GM18868 (cell line): ENCODE data around the gene ENPP7.
"Not testable (repeated sequence)": the region's sequence is repeated elsewhere in the genome, so short reads cannot be mapped to it uniquely, and the experiment has no call there.

Source experiments
- ATAC-seq: cut with Tn5 transposase; IDR thresholded peaks from one replicate; pipeline ENCODE4 v1.9.1; 2021; ENCODE audit warnings: mild to moderate bottlenecking, moderate library complexity; ENCODE audit not compliant: unreplicated experiment

The ENPP7 gene

DNA sequence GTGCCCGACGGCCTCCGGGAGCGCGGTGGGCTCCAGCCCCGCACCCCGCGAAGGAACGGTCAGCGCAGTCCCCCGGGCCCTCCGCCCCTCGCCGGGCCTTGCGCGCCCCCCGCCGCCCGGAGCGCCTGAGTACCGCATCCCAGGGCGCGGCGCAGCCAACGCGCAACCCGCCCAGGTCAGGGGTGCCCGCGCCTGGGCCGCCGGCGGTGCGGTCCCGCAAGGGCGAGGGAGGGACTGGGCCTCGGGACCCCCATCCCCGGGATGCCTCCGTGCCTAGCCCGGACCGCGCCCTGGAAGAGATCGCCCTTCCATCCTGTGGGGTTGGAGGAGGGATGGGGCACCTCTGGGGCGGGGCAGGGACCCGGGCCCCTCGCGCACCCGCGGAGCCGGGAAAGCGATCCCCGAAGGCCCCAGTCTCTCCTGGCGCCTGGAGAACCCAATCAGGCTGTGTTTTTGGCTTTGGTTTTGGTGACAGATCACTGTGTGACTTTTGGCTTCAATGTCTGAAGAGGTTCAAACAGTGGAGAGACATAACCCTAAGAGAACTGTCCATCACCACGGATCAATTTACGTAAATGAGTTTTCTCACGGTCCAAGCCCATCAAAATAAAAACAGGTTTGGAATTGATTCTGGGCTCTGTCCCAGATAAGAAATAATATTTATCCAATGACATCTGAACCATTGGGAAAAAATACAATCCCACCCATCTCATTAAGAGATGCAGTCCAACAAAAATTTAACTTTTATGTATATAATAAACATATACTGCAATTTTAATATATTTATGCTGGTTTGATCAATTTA lies 17.8 kb downstream of the ENPP7 start:
- ATAC-seq: no peak

DNA sequence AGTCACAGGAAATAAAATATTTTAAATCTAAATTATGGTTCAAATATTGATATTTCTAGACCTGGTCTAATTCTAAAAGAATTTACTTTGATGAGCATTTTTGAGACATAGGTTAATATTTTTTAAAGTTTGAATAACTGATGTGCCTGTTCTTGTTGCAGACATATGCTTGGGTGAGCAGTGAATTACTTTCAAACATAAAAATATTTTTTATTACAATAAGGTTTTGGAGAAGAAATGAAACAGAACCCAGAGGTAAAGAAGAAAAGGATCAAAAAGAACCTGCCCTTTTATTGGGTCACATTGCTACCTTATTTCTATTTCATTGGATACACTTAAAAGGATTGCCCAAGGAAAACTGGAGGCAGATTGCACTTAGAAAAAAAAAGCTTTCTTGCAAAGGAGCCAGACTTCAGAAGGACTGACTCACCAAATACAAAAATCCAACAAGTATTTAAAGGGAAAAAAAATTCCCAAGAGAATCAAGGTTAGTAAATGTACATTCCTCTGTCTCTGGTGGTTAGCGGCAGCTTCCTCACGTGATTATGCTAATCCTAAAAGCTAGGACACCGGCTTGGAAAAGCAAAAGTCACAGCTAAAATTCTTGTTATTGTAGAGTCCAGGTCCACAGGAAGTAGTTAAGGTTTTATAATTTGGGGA lies 18.5 kb downstream of the ENPP7 start:
- ATAC-seq: no peak

DNA sequence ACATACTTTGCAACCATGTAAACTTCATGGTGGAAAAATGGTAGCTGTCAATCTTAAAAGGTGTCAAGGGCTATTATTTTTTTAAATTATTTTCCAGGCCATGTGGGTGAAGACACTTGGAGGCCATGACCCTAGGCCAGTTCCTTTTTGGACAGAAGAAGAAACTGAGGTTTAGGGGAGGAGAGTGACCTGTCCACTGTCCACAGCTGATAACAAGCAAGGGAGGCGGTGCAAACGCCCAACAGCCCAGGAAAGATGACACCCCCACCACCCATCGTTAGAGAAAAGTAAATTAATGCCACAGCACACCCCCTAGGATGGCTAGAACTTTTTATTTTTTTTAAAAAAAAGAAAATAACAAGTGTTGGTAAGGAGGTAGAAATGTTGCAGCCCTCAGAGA lies 19.2 kb downstream of the ENPP7 start:
- no peak for ATAC-seq

DNA sequence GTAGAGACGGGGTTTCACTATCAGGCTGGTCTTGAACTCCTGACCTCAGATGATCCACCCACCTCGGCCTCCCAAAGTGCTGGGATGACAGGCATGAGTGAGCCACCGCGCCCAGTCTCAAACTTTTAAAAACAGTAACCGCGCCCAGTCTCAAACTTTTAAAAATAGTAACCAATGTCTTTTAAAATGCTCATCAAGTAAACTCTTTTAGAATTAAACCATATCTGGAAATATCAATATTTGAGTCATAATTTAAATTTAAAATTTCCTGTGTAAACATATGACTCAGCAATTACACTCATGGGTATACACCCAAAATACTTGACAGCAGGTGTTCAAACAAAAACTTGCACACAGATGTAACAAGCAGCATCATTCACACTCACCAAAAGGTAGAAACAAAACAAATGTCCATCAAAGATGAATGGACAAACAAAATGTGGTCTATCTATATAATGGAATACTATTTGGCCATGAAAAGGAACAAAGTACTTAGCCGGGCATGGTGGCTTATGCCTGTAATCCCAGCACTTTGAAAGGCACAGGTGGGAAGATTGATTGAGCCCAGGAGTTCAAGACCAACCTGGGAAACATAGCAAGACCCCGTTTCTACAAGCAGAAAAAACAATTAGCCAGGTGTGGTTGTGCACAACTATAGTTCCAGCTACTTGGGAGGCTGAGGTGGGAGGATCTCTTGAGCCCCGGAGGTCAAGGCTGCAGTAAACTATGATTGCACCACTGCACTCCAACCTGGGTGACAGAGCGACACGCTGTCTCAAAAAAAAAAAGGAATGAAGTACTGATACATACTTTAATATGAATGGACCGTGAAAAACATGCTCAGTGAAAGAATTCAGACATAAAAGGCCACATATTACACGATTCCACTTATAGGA lies 20.2 kb downstream of the ENPP7 start:
- ATAC-seq: no peak

DNA sequence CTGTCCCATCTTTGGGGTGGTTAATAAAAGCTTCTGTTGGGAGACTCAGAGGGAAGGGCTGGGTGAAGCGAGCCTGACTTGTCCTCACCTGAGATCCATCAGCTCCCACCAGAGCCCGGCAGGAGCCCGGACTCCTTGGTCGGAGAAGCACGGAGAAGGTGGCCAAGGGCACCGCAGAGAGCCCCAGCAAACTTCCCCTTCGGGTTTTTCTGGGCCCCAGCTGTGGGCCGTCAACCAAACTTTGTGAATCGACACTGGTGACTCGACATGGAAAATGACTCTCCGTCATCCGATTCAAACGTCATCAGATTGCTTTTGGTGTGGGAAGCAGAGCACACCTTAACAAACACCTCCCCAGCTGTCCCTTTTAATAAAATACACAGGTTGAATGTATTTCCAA lies 21.4 kb downstream of the ENPP7 start:
- ATAC-seq: no peak

DNA sequence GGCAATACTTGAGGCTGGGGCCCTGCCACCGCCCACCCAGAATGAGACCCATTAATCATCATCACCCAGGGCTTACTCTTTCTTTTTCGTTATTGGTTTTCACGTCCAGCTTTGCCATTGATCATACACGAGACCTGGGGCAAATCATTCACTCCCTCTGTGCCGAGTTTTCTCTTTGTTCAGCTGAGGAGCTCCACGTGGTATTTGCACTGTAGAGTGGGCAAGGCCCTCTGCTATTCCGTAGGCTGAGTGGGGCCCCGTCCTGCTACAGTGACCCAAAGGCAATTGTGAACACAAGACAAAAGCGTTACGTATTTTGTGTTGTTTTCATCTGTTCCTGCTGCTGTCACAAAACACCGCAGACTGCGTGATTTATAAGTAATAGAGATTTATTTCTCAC lies 23.6 kb downstream of the ENPP7 start:
- ATAC-seq: no peak

DNA sequence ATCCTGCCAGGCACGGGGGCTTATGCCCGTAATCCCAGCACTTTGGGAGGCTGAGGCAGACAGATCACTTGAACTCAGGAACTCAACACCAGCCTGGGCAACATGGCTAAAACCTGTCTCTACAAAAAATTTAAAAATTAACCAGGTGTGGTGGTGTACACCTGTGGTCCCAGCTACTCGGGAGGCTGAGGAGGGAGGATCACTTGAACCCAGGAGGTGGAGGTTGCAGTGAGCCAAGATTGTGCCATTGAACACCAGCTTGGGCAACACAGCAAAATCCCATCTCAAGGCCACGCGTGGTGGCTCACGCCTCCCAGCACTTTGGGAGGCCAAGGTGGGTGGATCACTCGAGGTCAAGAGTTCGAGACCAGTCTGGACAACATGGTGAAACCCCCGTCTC lies 24.2 kb downstream of the ENPP7 start:
- ATAC-seq: not testable (repeated sequence)

DNA sequence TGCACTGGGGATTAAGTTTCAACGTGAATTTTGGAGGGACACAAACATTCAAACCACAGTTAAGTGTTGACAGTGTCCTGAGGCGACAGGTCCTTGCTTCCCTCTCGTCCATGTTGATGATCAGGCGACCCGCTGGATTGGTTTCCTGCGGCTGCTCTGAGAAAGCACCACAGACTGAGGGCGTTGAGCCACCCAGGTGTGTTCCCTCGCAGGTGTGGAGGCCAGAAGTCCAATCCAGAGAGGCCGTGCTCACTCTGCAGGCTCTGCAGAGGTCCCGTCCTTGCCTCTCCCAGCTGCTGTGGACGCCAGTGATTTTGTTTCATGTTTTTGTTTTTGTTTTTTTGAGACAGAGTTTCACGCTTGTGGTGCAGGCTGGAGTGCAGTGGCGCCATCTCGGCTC lies 24.8 kb downstream of the ENPP7 start:
- no peak for ATAC-seq

DNA sequence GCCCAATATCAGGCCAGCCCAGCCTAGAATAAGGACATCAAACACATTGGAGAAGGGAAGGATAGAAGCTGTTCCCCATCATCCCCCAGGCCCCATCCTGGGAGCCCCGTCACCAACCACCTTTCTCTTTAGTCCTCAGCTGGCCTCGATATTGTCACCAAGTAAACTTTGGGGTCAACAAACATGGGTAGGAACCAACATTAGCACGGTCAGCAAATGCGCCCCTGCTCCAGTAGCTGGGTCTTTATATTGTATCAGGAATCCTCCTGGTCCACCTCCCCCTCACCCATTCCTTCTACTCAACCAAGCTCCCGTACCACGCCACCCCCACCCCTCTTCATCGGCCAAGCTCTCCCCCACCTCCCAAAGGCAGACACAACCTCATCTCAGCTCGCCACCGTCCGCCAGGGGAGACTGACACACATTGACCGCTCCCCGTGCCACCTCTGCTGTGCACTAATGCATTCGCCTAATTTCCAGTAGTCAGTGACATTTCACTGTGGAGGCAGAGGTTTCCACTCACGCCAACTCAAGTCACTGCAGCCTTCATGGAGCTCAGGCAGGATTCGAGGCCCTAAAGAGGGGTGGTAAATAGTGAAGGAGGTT lies 26.5 kb downstream of the ENPP7 start:
- ATAC-seq: no peak

DNA sequence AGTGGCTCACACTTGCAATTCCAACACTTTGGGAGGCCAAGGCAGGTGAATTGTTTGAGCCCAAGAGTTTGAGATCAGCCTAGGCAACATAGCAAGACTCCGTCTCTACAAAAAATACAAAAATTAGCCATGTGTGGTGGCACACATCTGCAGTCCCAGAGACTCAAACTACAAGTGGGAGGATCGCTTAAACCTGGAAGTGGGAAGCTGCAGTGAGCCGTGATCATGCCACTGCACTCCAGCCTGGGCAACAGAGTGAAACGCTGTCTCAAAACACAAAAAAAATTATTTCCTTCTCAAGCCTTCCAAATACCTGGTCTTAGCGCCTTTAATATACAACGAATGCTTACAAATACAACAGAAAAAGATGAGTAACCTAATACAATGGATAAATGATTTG lies 27.5 kb downstream of the ENPP7 start:
- ATAC-seq: no peak

DNA sequence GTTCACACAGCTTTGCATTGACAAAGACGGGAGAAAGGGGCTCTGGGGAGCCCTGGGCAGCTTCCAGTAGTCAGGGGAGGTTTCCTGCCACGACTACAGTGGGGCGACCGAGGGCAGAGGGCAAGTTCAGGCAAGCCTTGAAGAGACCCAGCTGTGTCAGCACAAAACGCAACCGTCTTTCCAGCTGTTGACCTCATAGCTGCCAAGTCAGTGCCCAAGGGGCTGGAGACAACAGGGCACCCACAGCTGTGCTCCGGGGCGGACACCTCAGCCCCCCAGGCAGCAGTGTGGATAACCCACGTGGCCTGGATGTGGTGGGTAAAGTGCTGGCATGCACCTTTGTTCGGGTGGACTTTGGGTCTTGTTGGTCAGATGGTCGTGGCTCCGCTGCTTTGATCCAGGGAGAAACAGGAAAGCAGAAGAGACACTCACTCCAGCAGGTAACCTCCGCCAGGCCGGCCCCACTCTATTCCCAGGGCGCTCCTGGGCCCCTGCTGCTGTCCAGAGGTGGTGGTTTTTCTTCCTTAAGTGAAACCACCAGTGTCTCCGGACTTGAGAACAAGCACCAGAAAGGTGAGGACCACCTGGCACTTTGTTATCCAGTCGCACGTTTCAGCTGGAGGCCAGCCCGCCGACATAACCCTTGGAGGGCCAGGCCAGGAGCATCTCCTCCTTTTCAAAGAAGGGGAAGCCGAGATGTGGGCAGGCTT lies 29.6 kb downstream of the ENPP7 start:
- ATAC-seq: no peak

DNA sequence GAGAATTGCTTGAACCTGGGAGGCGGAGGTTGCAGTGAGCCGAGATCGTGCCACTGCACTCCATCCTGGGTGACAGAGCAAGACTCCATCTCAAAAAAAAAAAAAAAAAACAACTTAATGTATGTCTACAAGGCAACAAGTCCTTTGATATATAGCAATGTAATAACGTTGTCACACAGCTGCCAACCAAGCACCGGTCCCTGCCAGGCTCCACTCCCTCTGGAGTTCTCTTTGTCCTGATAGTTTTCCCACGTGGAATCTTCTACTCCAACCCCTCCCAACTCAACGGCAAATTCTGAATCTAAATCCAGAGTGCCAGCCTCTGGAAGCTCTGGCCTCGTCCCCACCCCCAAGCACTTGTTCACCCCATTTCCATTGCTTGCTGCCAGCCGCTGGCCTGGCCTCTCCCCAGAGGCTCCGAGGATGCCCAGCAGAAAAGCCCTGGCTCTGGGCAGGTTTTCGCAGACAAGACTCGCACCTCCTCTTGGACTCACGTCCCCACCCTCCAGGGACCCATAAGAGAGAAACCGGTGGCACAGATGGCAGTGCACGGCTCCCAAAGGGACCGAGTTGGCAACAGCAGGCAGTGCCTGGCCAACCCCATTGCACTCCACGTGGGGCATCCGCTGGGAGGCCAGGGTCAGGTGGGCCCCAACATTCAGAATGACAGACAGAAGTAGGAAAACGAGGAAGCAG lies 31.3 kb downstream of the ENPP7 start:
- no peak for ATAC-seq

DNA sequence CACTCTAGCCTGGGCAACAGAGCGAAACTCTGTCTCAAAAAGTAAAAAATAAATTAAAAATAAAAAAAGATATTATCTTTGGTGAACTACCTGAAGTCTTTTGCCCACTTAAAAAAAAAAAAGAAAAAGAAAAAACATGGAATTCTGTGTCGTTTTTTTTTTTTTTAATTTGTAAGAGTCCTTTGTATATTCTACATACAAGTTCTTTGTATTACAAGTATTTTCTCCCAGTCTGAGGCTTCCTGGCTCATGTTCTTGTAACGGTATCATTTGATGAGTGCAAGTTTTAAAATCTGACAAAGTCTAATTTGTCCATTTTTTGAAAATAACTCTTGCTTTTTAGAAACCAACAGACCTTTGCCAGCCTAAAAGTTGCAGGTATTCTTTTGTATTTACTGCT lies 35.0 kb downstream of the ENPP7 start:
- ATAC-seq: no peak

DNA sequence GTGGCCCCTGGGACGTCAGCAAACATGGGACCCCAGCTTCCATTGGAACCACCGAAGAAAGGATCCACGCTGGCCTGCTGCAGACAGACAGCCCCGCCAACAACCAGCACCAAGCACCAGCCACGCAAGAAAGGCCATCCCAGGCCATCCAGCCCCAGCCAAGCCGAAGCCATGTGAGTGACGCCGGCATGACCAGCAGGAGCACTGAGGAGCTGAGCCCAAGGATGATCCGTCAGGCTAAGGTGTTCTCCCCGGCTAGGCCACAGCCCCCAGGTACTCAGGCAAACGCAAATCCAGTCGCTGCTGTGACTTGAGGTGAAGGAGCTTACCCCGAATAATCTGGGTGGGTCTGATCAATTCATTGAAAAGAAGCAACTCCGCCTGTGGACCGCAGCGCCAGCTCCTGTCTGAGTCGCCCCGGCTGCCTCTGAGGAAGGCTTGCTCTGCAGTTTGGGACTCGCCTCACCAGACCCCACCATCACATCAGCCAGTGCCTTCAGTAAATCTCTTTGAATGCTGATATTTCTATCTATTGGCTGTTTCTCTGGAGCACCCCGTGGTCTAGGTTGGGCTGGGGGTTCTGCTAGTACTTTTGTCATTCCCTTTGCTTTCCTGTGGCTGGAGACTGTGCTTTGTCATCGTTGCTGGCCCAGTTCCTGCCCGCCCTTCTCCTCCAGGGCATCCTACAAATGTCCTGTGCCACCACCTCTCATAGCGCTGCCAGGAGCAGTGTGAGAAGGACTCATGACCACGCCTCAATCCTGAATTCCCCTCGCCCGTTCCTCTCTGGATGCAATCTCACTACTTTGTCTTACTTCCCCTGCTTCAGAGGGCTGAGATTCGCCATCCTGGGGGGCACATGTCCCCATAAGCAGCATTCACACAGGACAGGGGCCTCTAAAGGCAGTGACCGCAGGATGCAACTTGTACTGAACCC lies 39.1 kb downstream of the ENPP7 start:
- no peak for ATAC-seq

DNA sequence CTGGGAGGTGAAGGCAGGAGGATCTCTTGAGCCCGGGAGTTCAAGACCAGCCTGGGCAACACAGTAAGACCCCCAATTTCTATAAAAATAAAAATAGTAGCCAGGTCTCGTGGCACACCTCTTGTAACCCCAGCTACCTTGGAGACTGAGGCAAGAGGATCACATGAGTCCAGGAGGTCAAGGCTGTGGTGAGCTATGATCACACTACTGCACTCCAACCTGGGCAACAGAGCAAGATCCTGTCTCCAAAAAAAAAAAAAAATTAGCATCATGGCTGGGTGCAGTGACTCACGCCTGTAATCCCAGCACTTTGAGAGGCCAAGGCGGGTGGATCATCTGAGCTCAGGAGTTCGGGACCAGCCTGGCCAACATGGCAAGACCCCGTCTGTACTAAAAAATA lies 40.5 kb downstream of the ENPP7 start:
- no peak for ATAC-seq

DNA sequence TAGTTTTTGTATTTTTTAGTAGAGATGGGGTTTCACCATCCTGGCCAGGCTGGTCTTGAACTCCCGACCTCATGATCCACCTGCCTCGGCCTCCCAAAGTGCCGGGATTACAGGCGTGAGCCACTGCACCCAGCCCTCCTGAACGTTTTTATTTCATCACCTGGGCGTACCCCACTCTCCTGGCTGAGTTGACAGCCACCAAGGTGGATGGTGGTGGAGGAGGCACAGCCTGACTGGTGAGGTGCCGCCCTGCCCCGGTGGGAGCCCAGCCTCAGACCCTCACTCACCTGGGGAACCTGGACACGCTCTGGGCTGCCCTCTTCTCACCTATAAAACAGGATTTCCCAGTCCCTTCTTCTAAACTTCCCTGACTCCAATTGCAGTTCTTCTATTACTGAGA lies 42.0 kb downstream of the ENPP7 start:
- ATAC-seq: not testable (repeated sequence)

DNA sequence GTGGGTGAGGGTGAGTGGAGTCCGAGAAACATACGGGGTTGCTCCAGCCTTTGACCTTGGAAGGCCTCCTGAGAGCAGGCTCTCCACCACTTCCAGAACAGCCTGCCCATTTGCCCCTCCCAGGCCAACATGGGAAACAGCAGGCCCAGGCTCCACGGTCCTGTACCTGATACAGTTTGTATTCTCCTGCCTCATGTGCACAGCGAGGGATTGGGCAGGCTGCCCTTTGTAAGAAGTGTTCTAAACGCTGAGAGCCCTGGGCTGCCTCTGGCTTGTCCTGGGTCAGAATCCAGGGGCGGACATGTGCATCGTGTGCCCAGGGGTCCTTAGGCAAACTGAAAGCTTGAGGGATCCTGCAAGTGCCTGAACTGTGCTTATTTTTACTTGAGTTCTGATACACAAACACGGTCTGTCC lies 43.8 kb downstream of the ENPP7 start:
- ATAC-seq: no peak

DNA sequence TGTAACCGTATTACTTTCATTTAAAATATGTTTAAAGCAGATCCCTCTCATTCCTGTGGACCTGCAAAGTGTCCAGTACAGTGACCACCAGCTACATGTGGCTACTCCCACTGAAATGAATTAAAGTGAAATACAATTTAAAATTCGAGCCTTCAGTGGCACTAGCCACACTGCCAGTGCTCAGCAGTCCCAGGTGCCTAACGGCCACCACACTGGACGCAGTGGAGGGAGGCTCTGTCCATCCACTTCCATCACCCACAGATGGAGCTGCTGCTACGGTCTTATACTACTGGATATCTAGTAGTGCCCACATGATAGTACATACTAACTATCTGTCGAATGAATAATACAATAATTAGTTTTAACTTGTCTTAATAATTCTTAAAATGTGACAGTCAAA lies 44.9 kb downstream of the ENPP7 start:
- ATAC-seq: no peak
